Panc1 (cell line): ENCODE results near the gene C4orf50.

Experiments
- CTCF ChIP-seq: fragments of 450-650 bp; IDR thresholded peaks from 2 replicates; pipeline ENCODE4 v1.5.1; 2017; ENCODE audit warnings: mild to moderate bottlenecking
- POLR2AphosphoS5 ChIP-seq: IDR thresholded peaks from 2 replicates; pipeline ENCODE4 v1.6.1; 2012; ENCODE audit warnings: mild to moderate bottlenecking, low read depth, low read length, moderate library complexity
- TCF7L2 ChIP-seq: IDR thresholded peaks from 2 replicates; pipeline ENCODE4 v1.6.1; 2011; ENCODE audit warnings: mild to moderate bottlenecking, low read depth, low read length, inconsistent platforms

- TF ChIP-seq CTCF (no peak), TCF7L2 (no peak), POLR2AphosphoS5 (no peak)
Observed at GRCh38 chr4:5881340-5881739, 136.9 kb downstream of the C4orf50 start.
